Smooth muscle cell (in vitro differentiated cells): ENCODE results near the gene TTC39B. TPM values are rescaled to one million over a fixed set of nuclear protein-coding genes. Genes with fewer than 3 reads are reported as not detected.

ENCODE experiments used
- DNase-seq: peaks from one replicate; lab custom pipeline; 2025; ENCODE audit not compliant: unreplicated experiment; lab: John Stamatoyannopoulos, UW
- H2AFZ ChIP-seq: fragments of 200-600 bp; sonication (generic); 2 replicates; pipeline ENCODE4 v1.6.0; 2016; ENCODE audit warnings: antibody characterized with exemption, low read depth, mild to moderate bottlenecking
- H3F3A ChIP-seq: fragments of 200-600 bp; sonication (generic); 2 replicates; pipeline ENCODE4 v1.6.0; 2017; ENCODE audit warnings: antibody characterized with exemption, low read depth
- H3K27ac ChIP-seq: fragments of 200-600 bp; sonication (generic); 2 replicates; pipeline ENCODE4 v1.5.1; 2016; ENCODE audit warnings: low read depth, mild to moderate bottlenecking
- H3K27me3 ChIP-seq: fragments of 200-600 bp; sonication (generic); 2 replicates; pipeline ENCODE4 v1.6.1; 2016; ENCODE audit warnings: low read depth, mild to moderate bottlenecking
- H3K36me3 ChIP-seq: fragments of 200-600 bp; sonication (generic); 2 replicates; pipeline ENCODE4 v1.5.1; 2016; ENCODE audit warnings: low read depth
- H3K4me1 ChIP-seq: fragments of 200-600 bp; sonication (generic); 2 replicates; pipeline ENCODE4 v1.5.1; 2016; ENCODE audit warnings: low read depth
- H3K4me2 ChIP-seq: fragments of 200-600 bp; sonication (generic); 2 replicates; pipeline ENCODE4 v1.6.0; 2016; ENCODE audit warnings: mild to moderate bottlenecking
- H3K4me3 ChIP-seq: fragments of 200-600 bp; sonication (generic); 2 replicates; pipeline ENCODE4 v1.5.1; 2016; ENCODE audit warnings: mild to moderate bottlenecking
- H3K79me2 ChIP-seq: fragments of 200-600 bp; sonication (generic); 2 replicates; pipeline ENCODE4 v1.6.0; 2016; ENCODE audit warnings: low read depth, mild to moderate bottlenecking
- H3K9ac ChIP-seq: fragments of 200-600 bp; sonication (generic); 2 replicates; pipeline ENCODE4 v1.6.0; 2016; ENCODE audit warnings: low read depth
- H3K9me3 ChIP-seq: fragments of 200-600 bp; sonication (generic); replicated peaks from 2 replicates; pipeline ENCODE4 v1.5.1; 2016; ENCODE audit warnings: low read depth
- H4K20me1 ChIP-seq: fragments of 200-600 bp; sonication (generic); 2 replicates; pipeline ENCODE4 v1.6.0; 2016; ENCODE audit warnings: low read depth
- CTCF ChIP-seq: fragments of 200-600 bp; sonication (generic); IDR thresholded peaks from 2 replicates; pipeline ENCODE4 v1.5.1; 2017; ENCODE audit warnings: borderline replicate concordance, mild to moderate bottlenecking, antibody characterized with exemption; ENCODE audit not compliant: insufficient read depth, poor library complexity, severe bottlenecking
- WGBS: methylation state at CpG from one replicate; pipeline ENCODE4 v1.1.7; 2016; ENCODE audit warnings: low lambda C conversion rate; 5-methylcytosine and 5-hydroxymethylcytosine counted together
- polyA plus RNA-seq: library from polyadenylated mRNA; unstranded; fragments of >200 nt; fragmentation: Nextera tagmentation; extraction: Ambion mirVana; gene quantifications from 2 replicates; pipeline ENCODE4 v1.2.1, GENCODE V29; 2016
- total RNA-seq: library from RNA; depleted of rRNA; stranded (reverse); fragments of >200 nt; gene quantifications from 2 replicates; pipeline ENCODE4 v1.2.3, GENCODE V29; 2014

The TTC39B gene
- total and polyA plus RNA-seq, 2 experiments from 2014 or later: 3.8 to 13.3 TPM

- no peak overlapping the region for H3K27ac ChIP-seq
- H3K4me3 ChIP-seq: no peak overlapping the region
- H3F3A ChIP-seq: no peaks in the 10 kb centered on the region
- no peaks in the 10 kb centered on the region for H3K4me1 ChIP-seq
- TF ChIP-seq CTCF: no peak
- no peak overlapping the region for H3K4me2 ChIP-seq
- H4K20me1 ChIP-seq: no peaks in the 10 kb centered on the region
- H3K79me2 ChIP-seq: no peaks in the 10 kb centered on the region
- H3K27me3 ChIP-seq: no peaks in the 10 kb centered on the region
- no peak overlapping the region for H3K9ac ChIP-seq
- H2AFZ ChIP-seq: no peak overlapping the region
- WGBS: 89% methylated on average over 7 of the region's 7 CpGs
- DNase-seq: no peak
- H3K36me3 ChIP-seq: peaks cover 14% of the 10 kb centered on the region
- H3K9me3 ChIP-seq: no peaks in the 10 kb centered on the region
Observed at GRCh38 chr9:15189481-15189880, 117.5 kb downstream of the TTC39B start.

- no peak overlapping the region for H3K4me2 ChIP-seq
- H3K4me1 ChIP-seq: no peaks in the 10 kb centered on the region
- no peaks in the 10 kb centered on the region for H4K20me1 ChIP-seq
- TF ChIP-seq CTCF: no peak
- H2AFZ ChIP-seq: no peak overlapping the region
- H3K27ac ChIP-seq: no peak overlapping the region
- DNase-seq: no peak
- no peaks in the 10 kb centered on the region for H3F3A ChIP-seq
- peaks cover 14% of the 10 kb centered on the region for H3K36me3 ChIP-seq
- WGBS: 96% methylated on average over 1 of the region's 1 CpG
- no peak overlapping the region for H3K9ac ChIP-seq
- H3K9me3 ChIP-seq: no peaks in the 10 kb centered on the region
- no peaks in the 10 kb centered on the region for H3K79me2 ChIP-seq
- no peak overlapping the region for H3K4me3 ChIP-seq
- no peaks in the 10 kb centered on the region for H3K27me3 ChIP-seq
Observed at GRCh38 chr9:15187589-15187988, 119.4 kb downstream of the TTC39B start.

GRCh38 chr9:15182730-15183129 lies 124.3 kb downstream of the TTC39B start:
- WGBS: 73% methylated on average over 3 of the region's 3 CpGs
- Histone ChIP-seq H3K27ac (no peak overlapping the region), H3K9ac (no peak overlapping the region), H3K4me3 (no peak overlapping the region), H3K27me3 (no peaks in the 10 kb centered on the region), H3F3A (no peaks in the 10 kb centered on the region), H2AFZ (no peak overlapping the region), H3K4me1 (no peaks in the 10 kb centered on the region), H3K79me2 (no peaks in the 10 kb centered on the region), H4K20me1 (no peaks in the 10 kb centered on the region), H3K4me2 (no peak overlapping the region), H3K9me3 (no peaks in the 10 kb centered on the region), H3K36me3 (peaks cover 3% of the 10 kb centered on the region)
- no peak for TF ChIP-seq CTCF
- DNase-seq: no peak

GRCh38 chr9:15182101-15182551 lies 124.9 kb downstream of the TTC39B start:
- no peak for DNase-seq
- WGBS: 93% methylated on average over 2 of the region's 2 CpGs
- H3K27ac ChIP-seq: no peak overlapping the region
- H3K9me3 ChIP-seq: no peaks in the 10 kb centered on the region
- H3K4me2 ChIP-seq: no peak overlapping the region
- H3K27me3 ChIP-seq: no peaks in the 10 kb centered on the region
- H3K9ac ChIP-seq: no peak overlapping the region
- no peaks in the 10 kb centered on the region for H3K4me1 ChIP-seq
- no peaks in the 10 kb centered on the region for H3K79me2 ChIP-seq
- no peaks in the 10 kb centered on the region for H4K20me1 ChIP-seq
- no peaks in the 10 kb centered on the region for H3F3A ChIP-seq
- H2AFZ ChIP-seq: no peak overlapping the region
- H3K36me3 ChIP-seq: peaks cover 3% of the 10 kb centered on the region
- H3K4me3 ChIP-seq: no peak overlapping the region
- no peak for TF ChIP-seq CTCF
